NCI-H2029 treated with DMSO at 0.1 percent for 48 hours (cell line): ENCODE results near the gene PHACTR4.
"Not testable (repeated sequence)": the region's sequence is repeated elsewhere in the genome, so short reads cannot be mapped to it uniquely, and the experiment has no call there.

Experiments used
- DNase-seq: peaks from one replicate; lab custom pipeline; 2025; lab: John Stamatoyannopoulos, UW

The PHACTR4 gene

DNA sequence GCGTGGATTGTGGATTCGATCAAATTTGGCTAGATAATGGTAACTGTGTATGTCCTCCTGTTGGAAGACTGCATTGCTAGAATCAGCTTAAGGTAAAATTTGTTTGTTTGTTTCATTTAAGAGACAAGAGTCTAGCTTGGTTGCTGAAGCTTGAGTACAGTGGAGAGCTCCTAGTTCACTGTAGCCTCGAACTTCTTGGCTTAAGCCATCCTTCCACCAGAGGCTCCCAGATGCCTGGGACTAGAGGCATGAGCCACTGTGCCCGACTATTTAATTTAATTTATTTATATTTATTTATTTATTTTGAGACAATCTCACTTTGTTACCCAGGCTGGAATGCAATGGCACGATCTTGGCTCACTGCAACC, 1.5 kb downstream of the PHACTR4 start:
- DNase-seq: no peak

DNA sequence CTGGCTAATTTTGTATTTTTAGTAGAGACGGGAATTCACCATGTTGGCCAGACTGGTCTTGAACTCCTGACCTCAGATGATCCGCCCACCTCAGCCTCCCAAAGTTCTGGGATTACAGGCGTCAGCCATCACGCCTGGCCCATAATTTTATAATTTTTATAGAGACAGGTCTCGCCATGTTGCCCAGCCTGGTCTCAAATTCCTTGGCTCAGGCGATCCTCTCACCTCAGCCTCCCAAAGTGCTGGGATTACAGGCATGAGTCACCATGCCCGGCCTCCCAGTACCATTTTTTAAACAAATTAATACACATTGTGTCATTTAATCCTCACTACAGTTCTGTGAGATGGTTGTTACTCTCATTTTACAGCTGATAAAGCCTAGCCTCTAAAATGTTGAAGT, 3.9 kb downstream of the PHACTR4 start:
- DNase-seq: not testable (repeated sequence)

DNA sequence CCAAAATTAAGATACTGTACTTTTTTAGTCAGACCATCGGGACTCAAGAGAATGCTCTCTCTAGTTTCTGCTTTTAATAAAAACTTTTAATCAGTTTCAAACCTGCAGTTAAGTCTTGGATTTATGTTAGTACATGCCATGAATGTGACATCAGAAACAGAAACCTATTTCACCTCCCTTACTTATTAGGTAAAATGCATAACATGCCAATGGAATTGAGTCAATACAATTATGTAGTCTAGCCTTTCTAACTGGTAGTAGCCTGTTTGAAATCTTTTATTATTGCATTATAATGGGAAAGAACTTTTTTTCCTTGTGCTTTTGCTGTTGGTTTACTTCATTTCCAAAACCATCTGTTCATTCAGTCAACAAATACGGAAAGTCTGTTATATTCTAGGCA, 4.8 kb downstream of the PHACTR4 start:
- DNase-seq: no peak

DNA sequence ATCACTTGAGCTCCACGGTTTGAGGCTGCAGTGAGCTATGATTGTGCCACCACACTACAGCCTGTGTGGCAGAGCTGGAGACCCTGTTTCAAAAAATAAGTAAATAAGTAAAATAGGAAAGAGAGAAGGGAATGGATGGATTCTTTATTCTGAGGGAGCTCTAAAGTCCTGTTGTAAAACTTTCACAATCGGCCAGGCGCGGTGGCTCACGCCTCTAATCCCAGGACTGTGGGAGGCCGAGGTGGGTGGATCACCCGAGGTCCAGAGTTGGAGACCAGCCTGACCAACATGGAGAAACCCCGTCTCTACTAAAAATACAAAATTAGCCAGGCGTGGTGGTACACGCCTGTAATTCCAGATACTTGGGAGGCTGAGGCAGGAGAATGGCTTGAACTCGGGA, 6.1 kb downstream of the PHACTR4 start:
- not testable (repeated sequence) for DNase-seq

DNA sequence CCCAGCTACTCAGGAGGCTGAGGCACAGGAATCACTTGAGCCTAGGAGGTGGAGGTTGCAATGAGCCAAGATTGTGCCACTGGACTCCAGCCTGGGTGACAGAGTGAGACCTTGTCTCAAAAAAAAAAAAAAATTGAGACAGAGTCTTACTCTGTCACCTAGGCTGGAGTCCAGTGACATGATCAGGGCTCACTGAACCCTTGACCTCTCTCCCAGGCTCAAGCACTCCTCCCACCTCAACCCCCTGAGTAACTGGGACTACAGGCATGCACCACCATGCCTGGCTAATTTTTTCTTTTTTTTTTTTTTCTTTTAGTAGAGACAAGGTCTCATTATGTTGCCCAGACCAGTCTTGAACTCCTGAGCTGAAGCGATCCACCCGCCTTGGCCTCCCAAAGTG, 6.7 kb downstream of the PHACTR4 start:
- not testable (repeated sequence) for DNase-seq

DNA sequence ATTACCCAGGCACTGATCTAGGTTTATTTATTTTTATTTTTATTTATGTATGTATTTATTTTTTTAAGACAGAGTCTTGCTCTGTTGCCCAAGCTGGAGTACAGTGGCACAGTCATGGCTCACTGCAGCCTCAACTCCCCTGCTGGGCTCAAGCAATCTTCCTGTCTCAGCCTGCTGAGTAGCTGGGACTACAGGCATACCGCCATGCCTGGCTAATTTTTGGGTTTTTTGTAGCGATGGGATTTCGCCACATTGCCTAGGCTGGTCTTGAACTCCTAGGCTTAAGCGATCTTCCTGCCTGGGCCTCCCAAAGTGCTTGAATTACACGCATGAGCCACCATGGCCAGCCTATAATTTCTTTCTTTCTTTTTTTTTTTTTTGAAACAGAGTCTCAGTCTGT, 9.4 kb downstream of the PHACTR4 start:
- DNase-seq: no peak

DNA sequence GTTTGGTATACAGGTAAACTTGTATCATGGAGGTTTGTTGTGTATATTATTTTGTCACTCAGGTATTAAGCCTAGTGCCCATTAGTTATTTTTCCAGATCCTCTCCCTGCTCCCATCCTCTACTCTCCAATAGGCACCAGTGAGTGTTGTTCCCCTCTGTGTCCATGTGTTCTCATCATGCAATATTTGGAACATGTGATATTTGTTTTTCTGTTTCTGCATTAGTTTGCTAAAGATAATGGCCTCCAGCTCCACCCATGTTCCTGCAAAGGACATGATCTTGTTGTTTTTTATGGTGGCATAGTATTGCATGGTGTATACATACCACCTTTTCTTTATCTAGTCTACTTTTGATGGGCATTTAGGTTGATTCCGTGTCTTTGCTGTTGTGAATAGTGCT, 10.9 kb downstream of the PHACTR4 start:
- no peak for DNase-seq

DNA sequence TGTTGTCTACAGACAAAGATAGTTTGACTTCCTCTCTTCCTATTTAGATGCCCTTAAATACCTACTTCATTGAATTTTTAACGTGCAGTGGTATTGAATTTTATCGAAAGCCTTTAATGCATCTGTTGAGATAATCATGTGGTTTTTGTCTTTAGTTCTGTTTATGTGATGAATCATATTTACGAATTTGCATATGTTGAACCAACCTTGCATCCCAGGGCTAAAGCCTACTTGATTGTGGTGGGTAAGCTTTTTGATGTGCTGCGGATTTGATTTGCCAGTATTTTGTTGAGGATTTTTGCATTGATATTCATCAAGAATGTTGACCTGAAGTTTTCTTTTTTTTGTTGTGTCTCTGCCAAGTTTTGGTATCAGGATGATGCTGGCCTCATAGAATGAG, 14.2 kb downstream of the PHACTR4 start:
- DNase-seq: not testable (repeated sequence)

DNA sequence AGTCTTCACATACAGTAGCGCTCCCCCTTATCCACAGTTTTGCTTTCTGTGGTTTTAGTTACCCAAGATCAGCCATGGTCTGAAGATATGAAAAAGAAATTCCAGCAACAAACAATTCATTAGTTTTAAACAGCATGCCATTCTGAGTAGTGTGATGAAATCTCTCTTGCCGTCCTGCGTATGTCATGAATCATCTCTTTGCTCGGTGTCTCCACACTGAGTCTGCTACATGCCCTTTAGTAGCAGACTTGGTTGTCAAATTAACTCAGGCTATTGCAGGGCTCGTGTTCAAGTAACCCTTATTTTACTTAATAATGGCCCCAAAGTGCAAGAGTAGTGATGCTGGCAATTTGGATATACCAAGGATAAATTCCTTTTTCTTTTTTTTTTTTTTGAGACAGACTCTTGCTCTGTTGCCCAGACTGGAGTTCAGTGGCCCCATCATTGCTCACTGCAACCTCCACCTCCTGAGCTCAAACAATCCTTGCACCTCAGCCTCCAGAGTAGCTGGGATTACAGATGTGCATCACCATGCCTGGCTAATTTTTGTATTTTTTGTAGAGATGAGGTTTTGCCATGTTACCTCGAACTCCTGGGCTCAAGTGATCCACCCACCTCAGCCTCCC, 22.6 kb downstream of the PHACTR4 start:
- no peak for DNase-seq

DNA sequence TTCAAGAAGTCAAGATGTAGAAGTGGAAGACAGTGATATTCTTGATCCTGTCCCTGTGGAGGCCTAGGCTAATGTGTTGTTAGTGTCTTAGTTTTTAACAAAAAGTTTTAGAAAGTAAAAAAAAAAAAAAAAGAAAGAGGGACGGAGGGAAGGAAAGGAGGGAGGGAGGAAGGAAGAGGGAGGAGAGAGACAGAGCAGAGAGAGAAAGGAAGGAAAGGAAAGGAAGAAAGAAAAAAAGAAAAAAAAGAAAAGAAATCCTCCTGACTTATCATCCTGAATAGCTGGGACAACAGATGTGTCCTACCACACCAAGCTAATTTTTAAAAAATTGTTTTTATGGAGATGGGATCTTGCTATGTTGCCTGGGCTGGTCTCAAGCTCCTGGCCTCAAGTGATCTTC, 24.6 kb downstream of the PHACTR4 start:
- DNase-seq: no peak

DNA sequence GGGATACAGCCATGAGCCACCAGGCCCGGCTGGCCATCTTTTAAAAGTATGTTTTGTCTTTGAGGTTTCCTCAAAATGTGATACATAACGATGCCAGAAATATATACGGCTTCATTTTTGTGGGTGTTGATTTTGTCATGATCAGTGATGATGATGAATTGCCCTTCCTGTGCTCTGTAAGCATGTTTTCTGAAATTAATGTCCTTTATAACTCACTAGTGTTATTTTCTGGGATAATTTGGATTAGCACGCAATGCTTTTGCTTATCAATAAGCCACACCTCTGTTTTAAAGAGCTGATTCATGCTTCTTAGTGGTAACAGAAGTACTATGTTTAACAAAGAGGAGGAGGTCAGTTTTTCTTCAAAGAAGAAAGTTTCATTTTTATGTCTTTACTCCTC, 25.6 kb downstream of the PHACTR4 start:
- no peak for DNase-seq

DNA sequence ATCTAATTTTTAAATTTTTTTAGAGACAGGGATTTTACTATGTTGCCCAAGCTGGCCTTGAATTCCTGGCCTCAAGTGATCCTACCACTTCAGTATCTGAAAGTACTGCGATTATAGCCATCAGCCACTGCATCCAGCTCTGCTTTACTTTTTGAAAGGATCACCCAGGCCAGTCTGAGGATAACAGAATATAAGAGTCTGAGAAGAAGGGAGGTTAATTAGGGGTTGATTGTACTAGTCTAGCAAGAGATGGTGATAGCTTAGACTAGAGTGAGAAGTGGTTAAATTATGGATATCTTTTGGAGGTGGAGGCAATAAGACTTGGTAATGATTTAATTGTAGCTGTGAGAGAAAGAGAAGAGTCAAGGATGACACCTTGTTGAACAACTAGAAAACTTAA, 32.2 kb downstream of the PHACTR4 start:
- DNase-seq: no peak

DNA sequence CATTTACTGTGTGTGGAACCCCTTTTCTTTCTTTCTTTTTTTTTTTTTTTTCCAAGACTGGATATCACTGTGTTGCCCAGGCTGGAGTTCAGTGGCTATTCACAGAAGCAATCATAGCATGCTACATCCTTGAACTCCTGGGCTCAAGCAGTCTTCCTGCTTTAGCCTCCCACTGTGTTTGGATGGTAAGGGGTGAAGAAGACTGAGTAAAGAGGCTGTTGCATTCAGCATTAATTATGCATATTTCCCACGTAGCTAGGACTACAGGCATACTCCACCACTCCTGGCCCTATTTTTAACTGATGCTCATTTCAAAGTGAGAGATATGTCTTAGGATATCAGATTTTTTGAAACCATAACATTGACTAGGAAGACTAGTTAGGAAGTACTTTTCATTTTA, 39.5 kb downstream of the PHACTR4 start:
- DNase-seq: no peak

DNA sequence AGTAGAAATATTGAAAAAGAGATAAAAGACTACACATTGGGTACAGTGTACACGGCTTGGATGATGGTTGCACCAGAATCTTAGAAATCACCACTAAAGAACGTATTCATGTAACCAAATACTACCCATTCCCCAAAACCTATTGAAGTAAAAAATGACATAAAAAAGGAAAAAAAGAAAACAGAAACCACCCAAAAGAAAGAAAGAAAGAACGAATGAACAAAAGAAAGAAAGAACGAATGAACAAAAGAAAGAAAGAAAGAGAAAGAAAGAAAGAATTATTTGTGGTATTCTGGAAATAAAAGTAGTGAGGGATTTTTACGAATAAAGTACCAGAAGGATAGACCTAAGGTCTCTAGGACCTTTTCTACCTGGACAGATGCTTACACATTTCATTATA, 42.1 kb downstream of the PHACTR4 start:
- no peak for DNase-seq

DNA sequence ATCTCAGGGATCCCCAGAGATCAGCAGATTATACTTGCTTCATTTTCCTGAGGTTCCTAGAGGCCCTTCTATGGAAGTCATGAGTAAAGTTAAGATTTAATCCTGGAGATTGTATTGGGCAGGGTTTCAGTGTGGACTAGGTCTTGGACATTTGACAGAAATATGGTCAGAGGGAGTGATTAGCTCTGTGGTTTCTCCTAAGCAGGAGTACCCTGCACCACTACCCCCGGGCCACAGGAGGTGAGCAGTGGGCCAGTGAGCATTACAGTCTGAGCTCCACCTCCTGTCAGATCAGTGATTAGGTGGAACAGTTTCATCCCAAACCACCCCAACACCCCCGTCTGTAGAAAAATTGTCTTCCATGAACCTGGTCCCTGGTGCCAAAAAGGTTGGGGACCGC, 43.2 kb downstream of the PHACTR4 start:
- no peak for DNase-seq

DNA sequence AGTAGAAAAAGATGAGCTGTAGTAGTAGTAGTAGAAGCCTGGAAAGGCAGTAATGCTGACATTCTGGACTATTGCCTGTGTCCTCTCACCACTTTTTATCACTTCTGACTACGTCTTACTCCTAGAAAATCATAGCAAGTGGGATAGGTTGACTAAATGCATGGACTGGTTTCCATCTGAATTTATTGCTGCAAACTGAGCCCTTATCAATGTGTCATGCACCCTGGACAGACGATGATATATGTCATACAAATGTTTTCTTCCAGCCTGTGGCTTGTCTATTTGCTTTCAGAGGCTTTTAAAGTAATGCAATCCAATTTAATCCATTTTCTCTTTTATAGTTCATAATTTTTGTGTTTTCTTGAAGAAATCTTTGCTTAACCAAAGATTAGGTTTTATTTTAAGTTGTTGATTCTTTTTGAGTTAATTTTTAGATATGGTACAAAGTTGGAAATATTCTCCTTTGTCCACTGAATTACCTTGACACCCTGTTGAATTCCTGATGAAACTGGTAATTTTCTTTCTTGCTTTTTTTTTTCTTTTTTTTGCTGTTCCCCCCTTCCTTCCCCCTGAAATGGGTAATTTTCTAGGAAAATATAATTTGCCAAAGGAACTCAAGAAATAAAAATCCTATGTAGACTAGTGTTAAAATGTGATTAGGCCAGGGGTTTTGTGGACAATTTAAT, 47.1 kb downstream of the PHACTR4 start:
- no peak for DNase-seq

DNA sequence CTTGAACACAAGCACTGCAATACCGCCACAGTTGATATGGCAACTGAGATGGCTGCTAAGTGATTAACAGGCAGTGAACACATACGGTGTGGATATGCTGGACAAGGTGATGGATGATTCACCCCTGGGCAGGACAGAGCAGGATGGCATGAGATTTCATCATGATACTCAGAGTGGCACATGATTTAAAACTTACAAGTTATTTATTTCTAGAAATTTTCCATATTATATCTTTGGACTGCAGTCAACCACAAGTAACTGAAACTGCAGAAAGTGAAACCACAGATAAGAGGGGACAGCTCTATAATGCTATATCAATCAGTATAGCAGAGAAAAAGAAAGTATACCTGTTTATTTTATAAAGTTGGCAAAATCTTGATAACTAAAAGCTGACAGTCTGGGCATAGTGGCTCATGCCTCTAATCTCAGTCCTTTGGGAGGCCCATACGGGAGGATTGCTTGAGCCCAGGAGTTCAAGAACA, 47.9 kb downstream of the PHACTR4 start:
- no peak for DNase-seq

DNA sequence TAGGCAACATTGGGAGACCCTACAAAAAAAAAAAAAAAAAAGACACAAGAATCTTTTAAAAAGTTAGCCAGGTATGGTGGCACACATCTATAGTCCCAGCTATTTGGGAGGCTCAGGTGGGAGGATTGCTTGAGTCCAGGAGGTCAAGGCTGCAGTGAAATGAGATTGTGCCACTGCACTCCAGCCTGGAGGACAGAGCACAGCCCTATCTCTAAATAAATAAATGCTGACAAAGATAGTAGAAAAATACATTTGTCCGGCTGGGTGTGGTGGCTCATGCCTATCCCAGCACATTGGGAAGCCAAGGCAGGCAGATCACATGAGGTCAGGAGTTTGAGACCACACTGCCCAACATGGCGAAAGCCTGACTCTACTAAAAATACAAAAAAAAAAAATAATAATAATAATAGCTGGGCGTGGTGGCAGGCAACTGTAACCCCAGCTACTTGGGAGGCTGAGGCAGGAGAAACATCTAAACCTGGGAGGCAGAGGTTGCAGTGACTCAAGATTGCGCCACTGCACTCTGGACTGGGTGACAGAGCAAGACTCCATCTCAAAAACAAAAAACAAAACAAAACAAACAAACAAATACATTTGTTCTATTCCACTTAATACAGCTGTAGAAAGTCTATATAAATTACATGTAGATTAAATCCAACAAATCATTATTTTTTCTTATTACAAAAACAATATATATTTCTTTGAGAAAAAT, 48.5 kb downstream of the PHACTR4 start:
- DNase-seq: no peak

DNA sequence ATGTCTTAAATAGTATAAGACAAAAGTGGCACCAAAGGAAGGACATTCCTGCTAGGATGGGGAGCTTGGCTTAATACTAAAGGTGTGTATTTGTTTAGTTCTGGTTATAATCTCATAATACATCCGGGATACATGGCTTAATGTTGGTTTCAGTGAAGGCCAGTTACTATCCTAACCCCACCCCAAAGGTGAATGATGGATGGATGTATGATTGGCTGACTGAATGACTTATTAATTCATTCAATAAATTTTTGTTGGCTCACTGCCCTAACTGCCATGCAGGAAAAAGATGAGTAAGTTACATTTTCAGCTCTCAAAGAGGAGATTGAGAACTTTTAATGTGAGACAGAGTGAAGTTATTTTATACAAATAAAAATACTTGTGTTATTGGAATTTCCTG, 52.2 kb downstream of the PHACTR4 start:
- no peak for DNase-seq

DNA sequence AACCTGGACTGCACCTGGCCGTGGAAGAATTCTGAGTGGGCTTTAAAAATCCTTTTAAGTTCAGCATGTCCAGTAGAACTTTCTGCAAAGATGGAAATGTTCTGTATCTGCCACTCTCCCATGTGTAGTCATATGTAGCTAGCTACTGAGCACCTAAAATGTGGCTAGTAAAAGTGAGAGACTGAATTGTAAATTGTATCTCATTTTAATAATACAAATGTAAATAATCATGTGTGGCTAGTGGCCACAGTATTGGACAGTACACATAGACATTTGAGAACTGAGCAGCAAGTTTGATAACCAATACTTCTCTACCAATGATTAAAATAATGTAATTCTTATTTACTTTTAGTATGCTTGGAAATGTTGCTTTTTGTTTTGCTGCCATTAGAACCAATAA, 57.3 kb downstream of the PHACTR4 start:
- DNase-seq: no peak

DNA sequence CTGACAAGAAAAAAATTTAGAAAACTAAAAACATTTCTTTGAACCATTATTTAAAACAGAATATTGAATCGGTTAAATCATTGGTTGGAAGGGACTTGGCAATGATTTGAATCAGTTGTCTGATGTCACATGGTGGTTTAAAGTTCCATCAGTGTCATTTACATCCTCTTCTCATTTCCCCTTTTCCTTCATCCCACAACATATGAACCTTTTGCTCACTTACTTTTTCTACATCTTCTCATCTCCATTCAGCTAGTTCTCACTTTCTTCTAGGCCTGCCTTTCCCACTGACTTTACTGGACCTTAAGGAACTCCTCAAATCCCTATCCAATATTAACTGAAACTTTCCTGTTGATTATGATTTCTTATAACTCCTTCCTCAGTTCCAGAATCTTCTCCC, 58.5 kb downstream of the PHACTR4 start:
- DNase-seq: no peak

DNA sequence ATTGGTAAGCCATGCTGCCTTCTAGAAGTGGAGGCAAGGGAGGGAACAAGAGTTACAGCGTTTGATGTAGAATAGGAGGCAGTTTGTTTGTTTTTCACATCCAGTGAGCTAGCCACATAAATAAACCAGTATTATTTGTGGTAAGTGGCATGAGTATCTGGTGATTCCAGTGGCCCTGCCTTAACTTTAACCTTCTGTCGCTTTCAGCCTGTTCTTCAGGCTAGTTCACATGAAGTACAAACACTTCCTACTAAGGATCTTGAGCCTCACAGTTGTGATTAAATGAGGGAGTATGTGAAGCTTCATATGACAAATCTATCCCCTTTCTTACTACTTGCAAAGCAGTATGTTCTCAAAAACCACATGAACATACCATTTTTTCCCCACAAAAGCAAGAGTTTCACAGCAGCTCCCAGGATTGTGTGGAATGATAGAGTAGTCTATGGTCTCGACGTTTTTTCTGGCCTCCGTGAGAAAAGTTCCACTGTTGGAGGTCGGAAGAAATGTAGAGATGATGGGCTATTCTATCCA, 59.5 kb downstream of the PHACTR4 start:
- DNase-seq: no peak

DNA sequence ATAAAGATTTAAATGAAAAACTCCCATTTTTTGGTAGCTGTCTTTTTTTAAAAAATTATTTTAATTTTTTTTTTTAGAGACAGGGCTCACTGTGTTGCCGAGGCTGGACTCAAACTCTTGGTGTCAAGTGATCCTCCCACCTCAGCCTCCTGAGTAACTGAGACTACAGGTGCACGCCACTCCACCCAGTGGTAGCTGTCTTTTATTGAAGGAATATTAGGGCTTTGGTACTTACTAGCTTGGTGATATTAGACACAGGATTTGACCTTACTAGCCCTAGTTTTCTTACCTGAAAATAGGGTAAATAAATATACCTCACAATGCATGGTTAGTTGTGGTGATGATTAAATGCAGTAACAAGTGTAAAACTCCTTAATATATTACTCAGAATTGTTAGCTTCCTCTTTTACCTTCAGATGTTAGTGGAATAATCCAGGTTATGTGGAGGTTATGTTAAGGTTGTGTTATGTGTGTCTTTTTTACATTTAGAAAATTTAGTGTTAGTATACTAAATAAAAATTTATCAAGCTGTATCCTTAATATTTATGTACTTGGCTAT, 66.8 kb downstream of the PHACTR4 start:
- no peak for DNase-seq
